GM19240 (cell line): Measurements from ENCODE around the gene ZBTB5.
"Not testable (repeated sequence)": the region's sequence is repeated elsewhere in the genome, so short reads cannot be mapped to it uniquely, and the experiment has no call there.

ENCODE experiments used
- DNase-seq: peaks from one replicate; pipeline ENCODE4 v3.0.0; 2011; ENCODE audit warnings: low spot score; ENCODE audit not compliant: insufficient read length

Gene ZBTB5

GRCh38 chr9:37452611-37453010 is 12.6 kb downstream of the ZBTB5 start:
- no peak for DNase-seq

DNA sequence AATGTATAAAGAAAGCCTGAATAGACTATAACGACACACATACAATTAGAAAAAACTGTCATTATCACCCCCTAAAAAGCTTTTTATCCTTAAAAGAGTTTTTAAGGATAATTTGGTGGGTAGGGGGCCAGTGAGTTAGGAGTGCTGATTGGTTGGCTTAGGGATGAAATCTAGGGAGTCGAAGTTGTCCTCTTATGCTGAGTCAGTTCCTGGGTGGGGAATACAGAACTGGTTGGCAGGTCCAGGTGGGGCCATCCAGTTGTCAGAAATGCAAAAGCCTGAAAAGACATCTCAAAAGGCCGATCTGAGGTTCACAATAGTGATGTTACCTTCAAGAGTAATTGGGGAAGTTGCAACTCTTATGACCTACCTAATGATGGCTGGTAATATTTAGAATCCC is 13.6 kb downstream of the ZBTB5 start:
- DNase-seq = no peak

DNA sequence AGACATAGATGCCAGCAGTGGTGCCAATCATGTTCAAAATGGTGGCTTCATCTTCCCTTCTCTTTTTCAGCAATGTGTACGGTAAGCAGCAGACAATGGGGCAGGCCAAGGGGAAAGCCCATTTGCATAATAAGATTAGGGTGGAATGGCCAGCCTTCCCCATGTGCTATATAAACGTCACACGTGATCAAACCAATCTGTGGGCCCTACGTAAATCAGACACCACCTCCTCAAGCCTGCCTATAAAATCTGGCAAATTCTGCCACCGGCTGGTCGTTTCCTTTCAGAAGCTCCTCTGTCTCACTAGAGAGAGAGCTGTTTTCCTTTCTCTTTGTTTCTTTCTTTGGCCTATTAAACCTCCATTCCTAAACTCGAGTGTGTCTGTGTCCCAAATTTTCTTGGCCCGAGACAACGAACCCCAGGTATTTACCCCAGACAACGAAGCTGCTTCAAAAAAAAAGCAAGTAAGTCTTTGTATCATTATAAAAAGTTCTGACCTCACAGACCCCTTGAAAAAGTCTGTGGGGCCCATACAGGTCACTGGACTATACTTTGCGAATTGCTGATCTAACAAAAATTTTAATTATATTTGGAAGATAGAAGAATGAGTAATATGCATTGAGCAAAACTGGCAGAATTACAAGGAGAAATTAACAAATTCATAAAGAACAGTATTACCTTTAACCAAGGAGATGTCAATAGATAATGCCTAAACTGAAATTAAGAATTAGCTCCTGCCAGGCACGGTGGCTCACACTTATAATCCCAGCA is 15.2 kb downstream of the ZBTB5 start:
- DNase-seq = no peak

GRCh38 chr9:37447111-37447510 is 18.1 kb downstream of the ZBTB5 start:
- DNase-seq = no peak

- no peak for DNase-seq
Observed at GRCh38 chr9:37446401-37446800, 18.8 kb downstream of the ZBTB5 start.

DNA sequence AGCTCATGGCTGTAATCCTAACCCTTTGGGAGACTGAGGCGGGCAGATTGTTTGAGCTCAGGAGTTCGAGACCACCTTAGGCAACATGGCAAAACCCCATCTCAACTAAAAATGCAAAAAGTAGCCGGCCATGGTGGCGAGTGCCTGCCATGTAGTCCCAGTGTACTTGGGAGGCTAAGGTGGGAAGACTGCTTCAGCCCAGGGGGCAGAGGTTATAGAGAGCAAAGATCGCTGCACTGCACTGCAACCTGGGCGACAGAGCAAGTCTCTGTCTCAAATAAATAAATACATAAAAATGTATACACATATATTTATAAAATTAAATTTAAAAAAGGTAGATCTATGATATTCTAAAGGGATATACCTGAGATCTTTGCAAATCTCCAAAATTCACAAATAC is 19.4 kb downstream of the ZBTB5 start:
- no peak for DNase-seq

GRCh38 chr9:37444890-37445289 is 20.4 kb downstream of the ZBTB5 start:
- DNase-seq = no peak

DNA sequence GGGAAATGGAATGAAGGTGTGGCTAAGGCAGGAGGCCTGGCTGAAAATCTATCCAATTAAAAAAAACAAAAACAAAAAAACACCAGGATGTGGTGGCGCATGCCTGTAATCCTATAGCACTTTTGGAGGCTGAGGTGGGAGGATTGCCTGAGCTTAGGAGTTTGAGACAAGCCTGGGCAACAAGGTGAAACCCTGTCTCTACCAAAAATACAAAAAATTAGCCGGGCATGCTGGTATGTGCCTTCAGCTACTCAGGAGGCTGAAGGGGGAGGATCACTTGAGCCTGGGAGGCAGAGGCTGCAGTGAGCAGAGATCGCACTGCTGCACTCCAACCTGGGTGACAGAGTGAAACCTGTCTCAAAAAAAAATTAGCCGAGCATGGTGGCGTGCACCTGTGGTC is 21.7 kb downstream of the ZBTB5 start:
- DNase-seq = no peak

DNA sequence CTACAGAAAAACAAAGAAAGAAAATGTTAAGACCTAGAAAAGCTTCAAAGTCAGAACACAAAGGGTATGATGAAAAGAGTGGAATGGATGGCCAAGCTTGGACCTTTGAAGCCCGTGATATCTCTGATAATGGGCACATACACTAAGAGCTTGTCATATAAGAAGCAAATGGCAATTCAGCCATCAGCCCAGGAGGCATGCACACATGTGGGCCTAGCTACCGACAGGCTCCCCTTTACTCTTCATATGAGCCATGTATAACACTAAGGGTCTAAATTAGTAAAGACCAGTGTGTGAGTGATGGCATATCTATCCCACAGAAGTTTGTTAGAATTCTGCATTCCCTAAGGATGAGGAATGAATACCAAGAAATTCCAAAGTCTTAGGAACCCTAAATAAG is 22.7 kb downstream of the ZBTB5 start:
- DNase-seq = no peak

DNA sequence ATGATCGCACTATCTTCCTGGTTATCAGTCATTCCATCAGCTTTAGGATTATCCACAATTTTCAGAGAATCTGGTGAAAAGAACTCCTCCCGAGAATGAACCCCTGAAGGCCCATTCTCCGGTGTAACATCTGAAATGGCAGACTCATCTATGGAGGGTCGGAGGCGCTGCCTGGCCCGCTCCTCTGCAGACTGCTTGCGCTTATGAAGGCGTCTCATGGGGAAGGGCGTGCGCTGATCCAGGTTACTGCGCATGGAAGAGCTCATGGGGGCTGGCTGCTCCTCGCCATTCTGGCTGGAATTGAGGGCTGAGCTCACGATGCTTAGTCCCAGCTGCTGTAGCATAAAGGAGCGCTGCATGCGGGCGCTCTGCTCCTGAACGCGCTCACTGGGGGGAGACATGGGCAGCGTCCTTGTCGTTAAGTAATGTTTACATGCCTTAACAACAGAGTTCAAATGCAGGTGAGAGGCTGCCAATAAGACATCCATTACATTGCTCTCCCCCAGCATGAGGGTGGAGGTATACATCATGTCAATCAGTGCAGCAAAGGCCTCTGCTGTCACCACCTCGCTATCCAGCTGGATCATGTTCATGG is 23.4 kb downstream of the ZBTB5 start:
- no peak for DNase-seq

GRCh38 chr9:37438359-37438758 is 26.9 kb downstream of the ZBTB5 start:
- DNase-seq = no peak

DNA sequence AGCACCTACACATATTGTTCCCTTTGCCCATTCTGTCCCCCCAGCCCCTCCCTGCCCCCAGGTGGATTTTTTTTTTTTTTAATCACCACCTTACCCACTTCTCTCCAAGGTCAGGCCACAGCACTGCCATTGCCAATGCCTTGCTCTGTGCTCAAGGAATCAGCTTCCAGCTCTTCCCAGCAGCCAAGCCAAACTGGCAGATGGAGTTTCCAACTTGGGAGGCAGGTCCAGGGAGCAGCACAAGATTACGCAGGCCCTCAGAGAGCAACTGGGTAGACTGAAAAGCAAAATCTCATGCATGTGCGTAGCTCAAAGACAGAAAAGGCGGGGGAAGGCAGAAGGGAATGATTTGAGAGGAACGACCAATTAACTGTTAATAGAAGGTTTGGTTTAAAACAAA is 27.6 kb downstream of the ZBTB5 start:
- no peak for DNase-seq

DNA sequence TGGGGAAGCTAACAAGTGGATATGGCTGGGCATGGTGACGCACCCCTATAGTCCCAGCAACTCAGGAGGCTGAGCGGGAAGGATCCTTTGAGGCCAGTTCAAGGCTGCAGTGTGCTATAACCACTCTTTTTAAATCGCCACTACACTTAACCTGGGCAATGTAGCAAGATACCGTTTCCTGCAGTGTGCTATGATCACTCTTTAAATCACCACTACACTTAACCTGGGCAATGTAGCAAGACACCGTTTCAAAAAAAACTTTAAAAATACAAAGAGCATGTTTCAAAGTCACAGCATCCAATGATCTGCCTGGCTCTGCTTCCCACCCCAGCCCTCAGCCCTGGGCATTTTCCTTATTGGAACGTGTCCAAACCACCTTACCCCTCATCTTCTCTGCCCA is 28.2 kb downstream of the ZBTB5 start:
- no peak for DNase-seq

DNA sequence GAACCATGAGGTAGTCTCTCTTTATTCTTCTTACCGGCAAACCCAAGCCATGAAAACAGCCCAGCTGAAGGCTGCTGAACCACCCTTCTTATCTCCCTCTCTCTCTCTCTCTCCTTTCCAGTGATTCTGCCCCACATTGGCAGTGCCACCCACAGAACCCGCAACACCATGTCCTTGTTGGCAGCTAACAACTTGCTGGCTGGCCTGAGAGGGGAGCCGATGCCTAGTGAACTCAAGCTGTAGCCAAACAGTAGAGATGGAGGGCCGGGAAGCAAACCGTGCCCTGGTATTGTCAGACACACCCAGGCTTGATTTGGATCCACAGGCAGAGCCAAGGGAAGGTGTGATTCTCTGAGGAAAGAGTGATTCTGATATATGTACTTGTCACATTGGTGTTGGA is 28.7 kb downstream of the ZBTB5 start:
- no peak for DNase-seq

- DNase-seq = no peak
Observed at GRCh38 chr9:37433867-37434371, 31.3 kb downstream of the ZBTB5 start.

DNA sequence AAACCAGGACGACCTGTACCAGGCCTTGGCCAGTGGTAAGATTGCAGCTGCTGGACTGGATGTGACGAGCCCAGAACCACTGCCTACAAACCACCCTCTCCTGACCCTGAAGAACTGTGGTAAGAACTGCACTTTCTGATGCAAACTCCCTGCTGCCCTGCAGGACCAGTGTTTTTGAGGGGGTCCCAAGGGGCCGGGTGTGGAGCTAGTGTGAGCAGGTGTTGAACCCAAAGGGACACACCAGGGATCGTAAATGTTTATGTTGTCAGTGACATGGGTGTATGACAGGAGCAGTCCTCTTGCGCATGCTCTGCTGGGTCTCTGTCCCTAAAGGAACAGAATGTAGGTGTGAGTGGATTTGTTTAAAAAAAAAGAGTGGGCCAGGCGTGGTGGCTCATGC is 33.2 kb downstream of the ZBTB5 start:
- no peak for DNase-seq

- DNase-seq = no peak
Observed at GRCh38 chr9:37430841-37431597, 34.2 kb downstream of the ZBTB5 start.

DNA sequence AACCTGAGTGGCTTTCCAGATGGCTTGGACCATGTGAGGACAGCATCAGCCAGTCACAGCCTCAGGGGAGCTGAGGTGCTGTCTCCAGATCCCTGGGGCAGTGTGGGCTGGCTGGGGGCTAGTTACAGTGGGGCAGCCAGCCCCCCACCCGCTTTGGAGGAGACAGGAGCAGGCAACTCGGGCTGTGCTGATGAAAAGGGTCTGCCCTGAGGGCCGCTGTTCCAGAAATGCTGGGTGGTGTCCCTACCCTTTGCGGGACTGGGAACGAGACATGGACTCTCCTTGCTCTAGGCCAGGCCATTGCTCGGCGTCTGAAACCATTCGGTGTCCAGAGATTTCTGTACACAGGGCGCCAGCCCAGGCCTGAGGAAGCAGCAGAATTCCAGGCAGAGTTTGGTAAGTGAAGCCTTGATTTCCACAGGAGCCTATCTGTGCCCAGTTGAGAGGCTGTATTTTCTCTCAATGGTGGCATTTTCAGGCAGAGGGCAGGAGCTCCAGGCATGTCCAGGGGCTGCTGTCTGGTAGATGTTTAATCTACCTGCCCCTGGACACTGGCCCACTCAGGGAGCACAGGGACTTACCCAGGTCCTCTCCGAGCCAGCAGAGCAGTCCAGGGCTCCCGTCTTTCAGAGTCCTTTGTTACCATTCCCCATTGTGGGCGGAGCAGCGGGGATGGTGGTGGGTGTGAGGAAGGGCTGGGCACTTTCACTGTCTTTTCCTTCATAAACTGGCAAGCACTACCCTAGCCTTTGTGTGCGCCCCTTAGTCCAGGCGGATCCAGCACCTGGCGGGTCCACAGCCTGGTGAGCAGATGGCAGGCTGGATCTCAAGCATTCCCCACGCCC is 35.6 kb downstream of the ZBTB5 start:
- no peak for DNase-seq

DNA sequence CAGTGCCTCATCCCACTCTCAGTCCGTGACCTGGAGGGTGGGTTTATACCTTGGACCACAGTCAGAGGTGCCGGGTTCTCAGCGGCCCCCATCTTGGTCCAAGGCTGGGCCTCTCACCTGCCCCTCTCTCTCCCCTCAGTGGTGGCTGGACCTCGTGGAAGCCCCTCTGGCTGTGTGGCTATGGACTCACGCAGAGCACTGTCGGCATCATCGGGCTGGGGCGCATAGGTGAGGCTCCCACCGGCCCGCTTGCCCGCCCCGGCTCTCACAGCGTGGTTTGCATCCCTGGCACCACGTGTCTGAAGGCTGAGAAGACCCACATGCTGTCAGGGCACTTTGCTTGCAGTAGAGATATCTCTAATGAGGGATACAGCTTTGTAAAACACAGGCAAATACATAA is 36.9 kb downstream of the ZBTB5 start:
- no peak for DNase-seq

DNA sequence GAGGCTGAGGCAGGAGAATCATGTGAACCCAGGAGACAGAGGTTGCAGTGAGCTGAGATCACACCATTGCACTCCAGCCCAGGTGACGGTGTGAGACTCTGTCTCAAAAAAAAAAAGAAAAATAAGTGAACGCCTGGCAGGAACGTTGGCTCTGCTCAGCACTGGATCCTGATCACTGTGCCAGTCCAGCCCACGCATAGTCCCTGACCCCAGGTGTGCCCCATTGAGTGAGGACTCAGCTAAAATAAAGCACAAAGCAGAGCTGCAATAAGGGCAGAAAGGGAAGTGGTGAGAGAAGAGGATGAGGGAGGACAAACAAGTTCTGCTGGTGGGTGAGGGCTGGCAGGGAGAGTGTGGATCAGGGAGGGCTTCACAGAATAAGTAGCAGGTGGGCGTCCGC is 38.4 kb downstream of the ZBTB5 start:
- no peak for DNase-seq

GRCh38 chr9:37426431-37426830 is 38.8 kb downstream of the ZBTB5 start:
- DNase-seq = not testable (repeated sequence)
